GM19240 (cell line): ENCODE measurements around the gene RUVBL1.
"Not testable (repeated sequence)": the region's sequence is repeated elsewhere in the genome, so short reads cannot be mapped to it uniquely, and the experiment has no call there.

Experiments used
- DNase-seq: peaks from one replicate; pipeline ENCODE4 v3.0.0; 2011; ENCODE audit warnings: low spot score; ENCODE audit not compliant: insufficient read length

RUVBL1 gene

DNA sequence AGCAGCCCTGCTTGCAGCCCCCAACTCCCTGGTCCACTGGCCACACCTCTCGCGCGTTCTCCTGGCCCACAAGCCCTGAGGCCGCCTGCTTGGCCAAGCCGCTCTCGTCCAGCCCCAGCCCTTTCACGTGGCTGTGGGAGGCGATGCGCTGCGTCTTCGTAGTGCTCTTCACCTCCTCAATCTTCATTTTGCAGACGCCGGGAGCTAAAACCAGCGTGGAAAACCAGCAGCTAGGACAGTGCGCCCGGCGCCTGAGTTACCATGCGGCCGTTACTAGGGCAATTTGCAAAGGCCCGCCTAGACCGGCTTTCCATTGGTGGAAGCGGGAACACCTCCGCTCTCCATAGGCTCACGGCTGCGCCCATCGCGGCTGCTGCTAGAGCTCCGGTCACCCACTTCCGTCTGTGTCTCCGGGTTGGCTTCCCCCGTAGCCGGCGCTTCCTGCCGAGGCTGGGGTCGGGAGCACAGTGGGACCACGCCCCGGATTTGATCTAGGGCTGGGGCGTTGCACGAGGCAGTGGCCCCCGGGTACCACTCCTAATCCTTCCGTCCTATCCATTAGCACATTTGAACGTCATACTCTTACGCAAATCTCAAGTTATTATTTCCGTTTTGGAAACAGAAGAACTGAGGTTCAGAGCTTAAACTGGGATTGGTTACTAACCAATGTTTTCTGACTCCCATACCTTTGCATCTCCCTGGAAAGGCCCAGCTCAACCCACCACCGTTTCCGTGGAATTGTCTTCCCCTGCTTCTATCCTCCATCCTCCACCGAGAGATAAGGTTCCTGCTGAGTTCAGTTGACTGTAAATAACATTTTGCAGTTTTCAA is at the start of gene RUVBL1:
Gene RUVBL1 (minus strand): TSS at position 275 of the 831 bp plus-strand sequence. CDS start 88 bp downstream, at position 187.
- DNase-seq, result peak; percentile 92

DNA sequence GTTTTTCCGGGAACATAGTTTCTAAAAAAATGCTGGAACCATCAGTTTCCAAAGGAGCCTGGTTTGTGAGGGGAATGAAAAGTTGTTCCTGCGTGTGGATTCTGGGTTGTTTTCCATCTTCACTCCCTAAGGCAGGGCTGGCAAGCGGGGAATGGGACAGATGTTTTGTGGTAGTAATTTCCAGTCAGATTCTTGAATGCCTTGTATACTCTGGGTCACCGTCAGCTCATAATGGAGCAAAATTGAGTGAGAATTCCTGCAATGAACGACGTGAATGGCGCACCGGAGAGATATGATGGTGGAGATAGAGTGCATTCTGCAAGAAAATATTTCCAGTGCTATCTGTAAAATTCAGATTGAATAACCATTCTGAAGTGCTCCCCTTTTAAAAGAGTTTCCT is 49.6 kb upstream of the RUVBL1 start:
- no peak for DNase-seq

DNA sequence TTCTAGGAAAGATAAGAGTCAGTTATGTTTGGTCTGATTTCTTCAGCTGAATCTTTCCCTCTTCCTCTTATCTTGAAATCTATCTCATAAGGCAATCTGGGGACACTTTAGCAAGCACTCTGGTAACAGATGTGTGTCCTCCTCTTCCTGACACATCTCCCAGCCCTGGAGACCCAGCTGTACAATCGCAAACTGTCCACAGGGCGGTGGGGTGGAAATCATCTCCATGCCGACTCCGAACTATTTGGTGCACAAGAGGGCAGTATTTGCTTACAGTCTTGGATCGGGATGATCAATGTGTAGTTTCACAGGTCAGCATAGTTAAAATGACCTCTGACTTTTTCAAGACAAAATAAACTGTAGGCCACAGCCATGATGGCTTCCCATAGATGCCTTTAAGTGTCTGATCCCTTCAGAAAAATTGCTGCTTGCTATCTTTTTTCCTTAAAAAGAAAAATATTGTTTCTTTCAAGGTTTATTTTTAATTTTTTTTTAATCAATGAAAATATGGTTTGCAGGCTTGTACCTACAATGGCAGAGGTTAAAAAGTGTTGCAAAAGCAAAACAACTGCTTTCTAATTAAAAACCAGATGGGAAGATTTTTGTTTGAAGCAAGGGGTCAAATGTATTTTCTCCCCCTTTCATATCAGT is 47.4 kb upstream of the RUVBL1 start:
- no peak for DNase-seq

- no peak for DNase-seq
Observed at GRCh38 chr3:128168836-128169235, 45.2 kb upstream of the RUVBL1 start.

DNA sequence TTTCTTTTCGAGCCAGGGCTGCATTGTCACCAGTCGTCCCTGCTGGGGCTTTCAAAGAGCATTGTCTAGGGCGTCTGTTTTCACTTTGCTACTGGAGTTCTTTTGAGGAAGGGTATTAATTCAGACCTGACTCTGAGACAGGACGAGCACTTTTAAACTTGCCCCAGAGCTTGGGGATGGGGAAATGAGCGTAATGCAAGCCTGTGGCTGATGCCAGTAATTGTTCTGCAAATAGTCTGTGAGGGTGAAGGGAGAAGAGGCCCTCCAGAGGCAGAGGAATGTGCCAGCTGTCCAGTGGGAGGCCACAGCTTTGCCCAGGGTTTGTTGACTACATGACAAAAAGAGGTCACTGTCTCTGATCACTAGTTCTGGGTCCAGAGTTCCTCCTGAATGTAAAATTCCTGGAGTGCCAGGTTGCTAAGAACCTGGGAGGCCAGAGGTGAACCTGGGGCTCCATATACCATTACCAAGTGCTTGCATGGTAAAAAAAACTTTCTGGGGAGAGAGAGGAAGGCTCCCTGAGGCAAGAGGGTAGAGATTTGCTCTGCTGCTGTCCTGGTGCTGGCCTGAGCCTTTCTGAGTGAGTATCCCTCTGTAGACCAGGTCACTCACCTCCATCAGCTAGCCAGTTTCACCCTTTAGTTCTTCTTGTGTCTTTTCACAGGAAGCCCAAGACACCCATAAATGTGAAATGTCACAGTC is 44.5 kb upstream of the RUVBL1 start:
- no peak for DNase-seq

GRCh38 chr3:128167646-128167972 is 44.0 kb upstream of the RUVBL1 start:
- DNase-seq, result no peak

DNA sequence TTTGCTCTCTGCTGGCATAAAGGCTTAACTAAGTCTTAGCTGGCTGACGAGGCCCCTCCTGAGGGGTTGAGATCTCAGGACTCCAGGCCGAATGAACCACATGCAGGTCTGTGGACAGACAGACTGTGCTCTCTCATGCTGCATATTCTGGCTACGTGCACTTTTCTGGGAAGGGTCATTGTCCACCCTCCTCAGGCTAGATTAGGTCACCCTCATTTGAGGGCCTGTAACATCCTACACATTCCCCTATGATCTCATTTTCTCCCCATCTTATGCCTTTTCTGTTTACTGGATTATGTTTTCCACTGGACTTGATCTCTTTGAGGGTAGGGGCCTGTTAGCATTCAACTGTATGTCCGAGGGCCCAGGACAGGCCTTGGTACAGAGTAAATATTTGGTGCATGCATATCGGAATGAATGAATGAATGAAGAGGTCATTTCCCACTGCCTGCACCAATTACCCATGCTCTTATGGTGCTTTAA is 43.4 kb upstream of the RUVBL1 start:
- DNase-seq, result no peak

DNA sequence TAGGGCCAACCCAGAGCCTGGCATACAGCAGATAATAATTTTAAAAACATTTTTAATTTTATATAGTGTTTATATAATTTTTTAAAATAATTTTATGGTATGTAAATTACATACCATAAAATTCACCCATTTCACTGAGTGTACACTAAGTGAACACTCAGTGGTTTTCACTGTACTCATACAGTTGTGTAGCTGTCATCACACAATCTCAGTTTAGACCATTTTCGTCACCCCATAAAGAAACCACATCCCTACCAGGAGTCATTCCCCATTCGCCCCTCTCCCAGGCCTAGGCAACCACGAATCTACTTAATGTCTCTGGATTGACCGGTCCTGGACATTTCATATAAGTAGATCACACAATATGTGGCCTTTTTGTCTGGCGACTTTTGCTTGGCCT is 39.8 kb upstream of the RUVBL1 start:
- no peak for DNase-seq

GRCh38 chr3:128160661-128161060 is 37.0 kb upstream of the RUVBL1 start:
- no peak for DNase-seq

GRCh38 chr3:128155616-128156360 is 32.2 kb upstream of the RUVBL1 start:
- no peak for DNase-seq

GRCh38 chr3:128154354-128154753 is 30.7 kb upstream of the RUVBL1 start:
- DNase-seq, result not testable (repeated sequence)

DNA sequence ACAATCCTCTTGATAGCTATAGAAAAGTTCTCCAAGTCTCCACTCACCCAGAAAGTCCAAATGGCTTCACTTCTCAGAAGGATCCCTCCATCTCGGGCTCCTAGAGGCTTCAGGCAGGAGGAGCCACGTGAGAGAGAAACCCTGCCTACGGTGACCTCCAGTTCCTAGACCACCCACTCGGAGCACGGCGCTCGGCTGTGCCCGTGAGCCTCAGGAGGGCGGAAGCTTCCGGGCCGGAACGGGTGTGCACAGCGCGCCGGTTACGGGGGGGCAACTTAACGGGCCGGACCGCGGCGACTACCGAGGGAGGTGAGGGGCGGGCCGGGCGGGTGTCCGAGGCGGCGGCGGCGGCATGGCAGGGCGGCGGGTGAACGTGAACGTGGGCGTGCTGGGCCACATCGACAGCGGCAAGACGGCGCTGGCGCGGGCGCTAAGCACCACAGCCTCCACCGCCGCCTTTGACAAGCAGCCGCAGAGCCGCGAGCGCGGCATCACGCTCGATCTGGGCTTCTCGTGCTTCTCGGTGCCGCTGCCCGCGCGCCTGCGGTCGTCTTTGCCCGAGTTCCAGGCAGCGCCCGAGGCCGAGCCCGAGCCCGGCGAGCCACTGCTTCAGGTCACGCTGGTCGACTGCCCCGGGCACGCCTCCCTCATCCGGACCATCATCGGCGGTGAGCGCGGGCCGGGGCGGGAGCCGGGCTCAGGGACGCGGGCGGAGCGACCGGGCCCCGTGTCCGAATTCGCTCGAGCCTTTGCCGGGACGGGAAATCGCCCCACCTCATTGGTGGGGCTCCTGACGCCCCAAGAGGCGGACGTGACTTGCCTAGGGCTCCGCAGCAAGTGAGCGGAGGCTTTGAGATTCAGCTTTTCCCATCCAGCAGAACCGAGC is 29.8 kb upstream of the RUVBL1 start, which contains the start of gene EEFSEC:
Gene EEFSEC (plus strand): TSS at position 326 of the 886 bp plus-strand sequence. CDS start 27 bp downstream, at position 353.
- peak; percentile 66 for DNase-seq

- no peak for DNase-seq
Observed at GRCh38 chr3:128152419-128153155, 29.0 kb upstream of the RUVBL1 start.

DNA sequence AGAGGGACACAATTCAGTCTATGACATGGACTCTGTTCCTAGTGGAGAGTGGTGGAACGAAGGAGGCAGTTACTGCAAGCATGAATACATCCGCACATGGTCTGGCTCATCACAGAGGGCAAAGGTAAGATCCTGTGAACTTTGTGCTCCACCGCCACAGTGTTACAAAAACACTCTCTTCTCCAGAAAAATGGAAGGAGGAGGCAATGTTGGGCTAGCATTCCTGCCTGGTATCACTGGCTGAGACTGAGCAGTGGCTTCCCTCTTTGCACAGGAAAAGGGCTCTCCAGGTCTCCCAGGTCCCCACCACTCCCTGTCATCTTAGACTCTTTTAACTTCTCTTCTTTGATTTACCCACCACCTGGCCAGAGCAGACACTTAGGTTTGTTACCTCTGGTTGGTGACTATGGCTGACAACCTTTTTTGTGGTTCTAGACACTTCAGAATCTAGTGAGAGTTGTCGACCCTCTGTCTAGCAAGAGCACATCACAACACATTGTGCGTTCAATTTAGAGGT is 28.2 kb upstream of the RUVBL1 start:
- no peak for DNase-seq

GRCh38 chr3:128149650-128150049 is 26.0 kb upstream of the RUVBL1 start:
- no peak for DNase-seq

DNA sequence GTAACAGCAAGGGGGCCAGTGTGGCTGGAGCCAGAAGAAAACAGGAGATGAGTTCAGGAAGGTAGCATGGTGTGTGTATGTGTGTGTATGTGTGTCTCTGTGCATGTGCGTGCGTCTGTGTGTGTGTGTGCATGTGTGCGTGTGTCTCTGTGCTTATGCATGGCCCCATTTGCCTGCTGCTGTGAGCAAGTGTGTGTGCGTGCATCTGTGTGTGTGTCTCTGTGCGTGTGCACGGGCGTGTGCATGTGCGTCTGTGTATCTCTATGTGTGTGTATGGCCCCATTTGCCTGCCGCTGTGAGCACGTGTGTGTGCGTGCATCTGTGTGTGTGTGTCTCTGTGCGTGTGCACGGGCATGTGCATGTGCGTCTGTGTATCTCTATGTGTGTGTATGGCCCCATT is 22.6 kb upstream of the RUVBL1 start:
- DNase-seq, result no peak

DNA sequence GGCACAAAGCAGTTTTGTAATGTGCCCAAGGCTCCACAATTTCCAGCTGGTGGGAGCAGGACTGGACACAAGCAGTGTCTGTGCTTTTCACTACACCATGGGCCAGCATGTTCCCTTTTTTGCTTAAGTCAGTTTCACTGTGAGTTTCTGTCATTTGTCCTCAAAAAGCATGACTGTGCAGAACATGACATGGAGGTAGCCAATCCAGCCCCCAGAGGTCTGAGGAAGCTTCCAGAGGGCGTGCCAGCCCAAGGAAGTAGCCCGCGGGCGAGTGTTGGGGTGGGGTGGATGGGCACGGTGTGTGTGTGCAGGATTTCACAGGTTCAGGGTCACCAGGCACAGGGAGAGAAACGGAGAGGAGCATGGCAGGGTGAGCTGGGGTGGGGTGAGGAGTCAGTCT is 21.7 kb upstream of the RUVBL1 start:
- DNase-seq, result no peak

DNA sequence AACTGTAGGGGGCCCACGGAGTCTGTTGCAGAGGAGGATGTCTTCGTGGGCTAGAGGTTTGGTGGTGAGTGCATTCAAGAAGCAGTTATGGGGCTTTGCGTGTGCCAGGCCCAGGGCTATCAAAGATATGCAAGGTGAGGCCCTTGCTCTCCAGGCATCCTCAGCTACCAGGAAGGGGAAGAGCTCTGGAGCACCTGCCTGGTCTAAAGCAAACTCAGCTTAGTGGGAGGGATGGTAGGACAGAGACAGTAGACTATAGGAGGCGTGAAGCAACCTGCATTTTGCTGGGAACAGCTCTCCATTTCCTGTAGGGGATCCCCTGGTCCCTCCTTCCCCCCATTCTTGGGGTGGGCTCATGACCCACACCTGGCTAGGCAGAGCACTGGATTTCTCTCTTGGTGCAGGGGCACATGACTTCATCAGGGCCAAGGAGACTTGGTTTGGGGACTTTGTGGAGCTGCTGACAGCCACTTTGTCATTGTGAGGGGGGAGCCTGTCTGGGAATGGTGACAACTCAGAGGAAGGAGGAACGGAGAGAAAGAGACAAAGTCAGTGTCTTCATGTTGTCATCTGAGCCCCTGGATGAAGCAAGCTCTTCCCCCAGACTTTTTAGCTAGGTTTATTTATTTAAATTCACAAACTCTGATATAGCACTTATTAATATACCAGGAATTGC is 21.0 kb upstream of the RUVBL1 start:
- DNase-seq, result no peak

DNA sequence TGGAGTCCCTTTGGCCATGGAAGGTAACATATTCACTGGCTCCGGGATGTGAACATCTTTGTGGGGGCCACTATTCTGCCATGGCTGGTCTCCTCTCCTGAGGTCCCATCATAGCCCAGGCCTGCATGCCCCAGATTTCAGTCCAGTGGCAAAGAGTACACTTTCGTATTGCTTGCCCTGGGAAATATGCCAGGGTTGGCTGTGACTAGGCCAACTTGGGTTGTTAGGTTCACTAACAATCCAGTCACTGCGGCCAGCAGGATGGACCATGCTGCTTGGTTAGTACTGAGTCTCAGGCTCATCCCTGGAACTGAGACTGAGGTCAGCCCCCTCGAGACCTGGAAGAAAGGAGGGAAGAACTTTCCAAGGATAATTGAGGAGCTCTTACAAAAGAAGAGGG is 19.9 kb upstream of the RUVBL1 start:
- DNase-seq, result no peak
